Ishikawa (cell line): ENCODE results near the gene COPS4.

ENCODE experiments used
- CEBPB ChIP-seq: IDR thresholded peaks from 2 replicates; pipeline ENCODE4 v1.6.1; 2012
- CREB1 ChIP-seq: IDR thresholded peaks from 2 replicates; pipeline ENCODE4 v1.6.1; 2012; ENCODE audit warnings: low read depth
- EGR1 ChIP-seq: IDR thresholded peaks from 2 replicates; pipeline ENCODE4 v1.6.1; 2012
- EP300 ChIP-seq: IDR thresholded peaks from 2 replicates; pipeline ENCODE4 v1.6.1; 2012; ENCODE audit warnings: borderline replicate concordance
- FOXM1 ChIP-seq: IDR thresholded peaks from 2 replicates; pipeline ENCODE4 v1.6.1; 2012; ENCODE audit warnings: low read depth, borderline replicate concordance
- NFIC ChIP-seq: IDR thresholded peaks from 2 replicates; pipeline ENCODE4 v1.6.1; 2012
- RAD21 ChIP-seq: IDR thresholded peaks from 2 replicates; pipeline ENCODE4 v1.6.1; 2012; ENCODE audit warnings: low read depth
- TAF1 ChIP-seq: IDR thresholded peaks from 2 replicates; pipeline ENCODE4 v1.6.1; 2012; ENCODE audit warnings: low read depth, mild to moderate bottlenecking
- TCF12 ChIP-seq: IDR thresholded peaks from 2 replicates; pipeline ENCODE4 v1.6.1; 2012; ENCODE audit warnings: low read depth
- TEAD4 ChIP-seq: IDR thresholded peaks from 2 replicates; pipeline ENCODE4 v1.6.1; 2012
- YY1 ChIP-seq: IDR thresholded peaks from 2 replicates; pipeline ENCODE4 v1.6.1; 2012; ENCODE audit warnings: low read depth
- ZBTB7A ChIP-seq: IDR thresholded peaks from 2 replicates; pipeline ENCODE4 v1.6.1; 2012; ENCODE audit warnings: low read depth
- TF ChIP-seq, protein P1 (sequence below): IDR thresholded peaks from 2 replicates; pipeline ENCODE4 v1.6.1; 2012
- TF ChIP-seq, protein P2 (sequence below): IDR thresholded peaks from 2 replicates; pipeline ENCODE4 v1.6.1; 2012; ENCODE audit warnings: low read depth, mild to moderate bottlenecking
- TF ChIP-seq, protein P3 (sequence below): IDR thresholded peaks from 2 replicates; pipeline ENCODE4 v1.6.1; 2012

Gene COPS4

DNA sequence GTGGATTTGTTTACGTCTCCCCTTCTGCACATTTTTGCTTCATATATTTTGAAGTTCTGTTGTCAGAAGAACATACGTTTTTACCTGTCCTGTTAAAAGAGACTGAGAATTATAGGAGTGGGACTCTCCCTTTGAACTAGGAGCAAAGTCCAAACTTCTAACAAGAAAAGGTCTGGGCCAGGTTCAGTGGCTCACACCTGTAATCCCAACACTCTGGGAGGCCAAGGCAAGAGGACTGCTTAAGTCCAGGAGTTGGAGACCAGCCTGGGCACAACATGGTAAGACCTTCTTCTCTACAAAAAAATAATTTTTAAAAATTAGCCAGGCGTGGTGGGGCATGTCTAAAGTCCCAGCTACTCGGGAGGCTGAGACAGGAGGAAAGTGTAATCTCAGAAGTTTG, 40.1 kb upstream of the COPS4 start:
- TF ChIP-seq, protein P1, sequence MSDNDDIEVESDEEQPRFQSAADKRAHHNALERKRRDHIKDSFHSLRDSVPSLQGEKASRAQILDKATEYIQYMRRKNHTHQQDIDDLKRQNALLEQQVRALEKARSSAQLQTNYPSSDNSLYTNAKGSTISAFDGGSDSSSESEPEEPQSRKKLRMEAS: no peak
- TF ChIP-seq, protein P2, sequence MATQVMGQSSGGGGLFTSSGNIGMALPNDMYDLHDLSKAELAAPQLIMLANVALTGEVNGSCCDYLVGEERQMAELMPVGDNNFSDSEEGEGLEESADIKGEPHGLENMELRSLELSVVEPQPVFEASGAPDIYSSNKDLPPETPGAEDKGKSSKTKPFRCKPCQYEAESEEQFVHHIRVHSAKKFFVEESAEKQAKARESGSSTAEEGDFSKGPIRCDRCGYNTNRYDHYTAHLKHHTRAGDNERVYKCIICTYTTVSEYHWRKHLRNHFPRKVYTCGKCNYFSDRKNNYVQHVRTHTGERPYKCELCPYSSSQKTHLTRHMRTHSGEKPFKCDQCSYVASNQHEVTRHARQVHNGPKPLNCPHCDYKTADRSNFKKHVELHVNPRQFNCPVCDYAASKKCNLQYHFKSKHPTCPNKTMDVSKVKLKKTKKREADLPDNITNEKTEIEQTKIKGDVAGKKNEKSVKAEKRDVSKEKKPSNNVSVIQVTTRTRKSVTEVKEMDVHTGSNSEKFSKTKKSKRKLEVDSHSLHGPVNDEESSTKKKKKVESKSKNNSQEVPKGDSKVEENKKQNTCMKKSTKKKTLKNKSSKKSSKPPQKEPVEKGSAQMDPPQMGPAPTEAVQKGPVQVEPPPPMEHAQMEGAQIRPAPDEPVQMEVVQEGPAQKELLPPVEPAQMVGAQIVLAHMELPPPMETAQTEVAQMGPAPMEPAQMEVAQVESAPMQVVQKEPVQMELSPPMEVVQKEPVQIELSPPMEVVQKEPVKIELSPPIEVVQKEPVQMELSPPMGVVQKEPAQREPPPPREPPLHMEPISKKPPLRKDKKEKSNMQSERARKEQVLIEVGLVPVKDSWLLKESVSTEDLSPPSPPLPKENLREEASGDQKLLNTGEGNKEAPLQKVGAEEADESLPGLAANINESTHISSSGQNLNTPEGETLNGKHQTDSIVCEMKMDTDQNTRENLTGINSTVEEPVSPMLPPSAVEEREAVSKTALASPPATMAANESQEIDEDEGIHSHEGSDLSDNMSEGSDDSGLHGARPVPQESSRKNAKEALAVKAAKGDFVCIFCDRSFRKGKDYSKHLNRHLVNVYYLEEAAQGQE: no peak
- TF ChIP-seq CREB1 (no peak), EGR1 (no peak), CEBPB (no peak), ZBTB7A (no peak), TAF1 (no peak), RAD21 (no peak), FOXM1 (no peak), EP300 (no peak), NFIC (no peak)

DNA sequence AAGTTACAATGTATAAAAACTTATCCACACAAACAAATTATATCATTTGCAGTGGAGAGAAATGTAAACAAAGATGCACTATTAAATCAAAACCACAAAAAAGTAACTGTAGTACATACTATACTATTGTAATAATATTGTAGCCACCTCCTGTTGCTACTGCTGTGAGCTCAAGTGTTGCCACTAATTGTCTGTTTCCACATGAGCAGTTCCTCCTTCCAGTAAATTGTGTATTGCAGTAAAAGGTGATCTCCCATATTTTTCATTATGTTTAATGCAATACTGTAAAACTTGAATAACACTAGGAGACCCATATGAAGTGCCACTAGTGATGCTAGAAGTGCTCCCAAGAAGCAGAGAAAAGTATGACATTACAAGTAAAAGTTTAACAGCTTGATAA, 36.1 kb upstream of the COPS4 start:
- no peak for TF ChIP-seq TAF1
- TF ChIP-seq TEAD4: no peak
- TF ChIP-seq NFIC: no peak
- TF ChIP-seq ZBTB7A: no peak
- no peak for TF ChIP-seq EGR1
- TF ChIP-seq EP300: no peak
- no peak for TF ChIP-seq TCF12
- no peak for TF ChIP-seq RAD21
- TF ChIP-seq CEBPB: no peak
- TF ChIP-seq CREB1: no peak

DNA sequence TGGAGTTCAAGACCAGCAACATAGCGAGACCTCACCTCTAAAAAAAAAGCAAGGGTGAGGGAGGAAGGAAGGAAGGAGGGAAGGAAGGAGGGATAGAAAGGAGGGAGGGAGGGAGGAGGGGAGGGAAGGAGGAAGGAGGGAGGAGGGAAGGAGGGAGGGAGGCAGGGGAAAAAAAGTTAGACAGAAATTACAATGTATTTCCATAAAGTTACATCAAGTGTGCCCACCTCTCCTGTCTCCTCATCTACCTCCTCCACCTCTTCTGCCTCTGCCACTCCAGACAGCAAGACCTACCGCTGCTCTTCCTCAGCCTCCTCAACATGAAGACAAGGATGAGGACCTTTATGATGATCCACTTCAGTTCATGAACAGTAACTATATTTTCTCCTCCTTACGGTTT, 32.7 kb upstream of the COPS4 start:
- TF ChIP-seq NFIC (no peak), FOXM1 (no peak), YY1 (no peak)
- TF ChIP-seq, protein P1: no peak
- TF ChIP-seq, protein P3, sequence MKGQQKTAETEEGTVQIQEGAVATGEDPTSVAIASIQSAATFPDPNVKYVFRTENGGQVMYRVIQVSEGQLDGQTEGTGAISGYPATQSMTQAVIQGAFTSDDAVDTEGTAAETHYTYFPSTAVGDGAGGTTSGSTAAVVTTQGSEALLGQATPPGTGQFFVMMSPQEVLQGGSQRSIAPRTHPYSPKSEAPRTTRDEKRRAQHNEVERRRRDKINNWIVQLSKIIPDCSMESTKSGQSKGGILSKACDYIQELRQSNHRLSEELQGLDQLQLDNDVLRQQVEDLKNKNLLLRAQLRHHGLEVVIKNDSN: no peak

DNA sequence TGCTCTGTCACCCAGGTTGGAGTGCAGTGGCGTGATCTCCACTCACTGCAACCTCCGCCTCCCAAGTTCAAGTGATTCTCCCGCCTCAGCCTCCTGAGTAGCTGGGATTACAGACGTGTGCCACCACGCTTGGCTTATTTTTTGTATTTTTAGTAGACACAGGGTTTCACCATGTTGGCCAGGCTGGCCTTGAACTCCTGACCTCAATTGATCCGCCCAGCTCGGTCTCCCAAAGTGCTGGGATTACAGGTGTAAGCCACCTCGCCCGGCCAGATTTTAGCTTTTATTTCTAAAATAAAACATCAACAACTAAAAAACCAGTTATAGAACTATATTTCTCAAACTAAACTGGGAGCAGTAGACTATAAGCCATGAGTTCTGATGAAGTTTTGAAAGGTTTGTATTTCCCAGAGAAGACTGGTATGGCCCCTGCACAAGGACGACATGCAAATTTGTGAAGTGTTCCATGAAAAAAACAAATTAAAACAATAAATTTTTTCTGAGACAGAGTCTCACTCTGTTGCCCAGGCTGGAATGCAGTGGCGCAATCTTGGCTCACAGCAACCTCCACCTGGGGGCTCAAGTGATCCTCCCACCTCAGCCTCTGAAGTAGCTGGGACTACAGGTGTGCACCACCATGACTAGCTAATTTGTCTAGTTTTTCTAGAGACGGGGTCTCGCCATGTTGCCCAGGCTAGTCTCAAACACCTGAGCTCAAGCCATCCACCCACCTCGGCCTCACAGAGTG, 31.8 kb upstream of the COPS4 start:
- TF ChIP-seq CEBPB: peak; percentile 62

DNA sequence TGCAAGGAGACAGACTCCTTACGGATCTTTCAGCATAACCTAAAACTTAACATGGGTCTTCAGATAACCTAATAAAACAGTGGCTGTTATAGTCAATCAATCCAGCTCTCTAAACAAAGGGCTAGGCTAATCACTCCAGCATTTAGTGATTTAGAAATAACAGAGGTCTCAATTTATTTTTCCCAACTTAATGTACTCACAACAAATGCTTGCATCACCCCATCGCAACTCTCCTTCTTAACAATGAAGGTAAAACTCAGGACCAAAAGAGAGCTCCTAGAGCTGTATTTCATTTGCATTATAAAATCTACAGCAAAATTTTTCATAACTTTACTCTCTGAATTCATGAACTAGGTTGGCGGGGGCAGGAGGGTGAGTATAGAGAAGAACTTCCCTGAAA, 25.5 kb upstream of the COPS4 start:
- TF ChIP-seq CEBPB: no peak
- no peak for TF ChIP-seq YY1
- TF ChIP-seq TEAD4: no peak
- no peak for TF ChIP-seq TAF1
- TF ChIP-seq EGR1: no peak
- no peak for TF ChIP-seq TCF12
- TF ChIP-seq, protein P1: no peak
- TF ChIP-seq NFIC: no peak
- TF ChIP-seq CREB1: no peak
- TF ChIP-seq FOXM1: no peak
- no peak for TF ChIP-seq EP300
- no peak for TF ChIP-seq RAD21
- TF ChIP-seq, protein P2: no peak

DNA sequence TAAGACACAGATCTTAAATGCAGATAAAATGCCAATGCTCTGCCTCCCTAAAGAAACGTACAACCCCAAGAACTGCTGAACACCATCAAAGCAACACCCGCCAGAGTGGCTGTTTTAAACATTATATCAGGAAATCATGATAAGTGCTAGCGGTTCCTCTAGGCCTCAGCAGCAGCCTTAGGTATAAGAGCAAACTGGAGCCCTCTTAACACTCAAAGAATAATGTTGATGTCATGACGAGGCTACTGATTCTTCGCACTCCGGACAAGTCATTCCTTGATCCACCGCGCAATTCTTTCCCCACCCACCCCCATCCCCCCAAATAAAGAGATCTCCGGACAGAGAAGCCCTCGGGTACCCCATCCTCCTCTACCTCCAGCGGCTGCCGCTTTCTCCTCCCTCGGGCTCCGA, 24.9 kb upstream of the COPS4 start:
- TF ChIP-seq FOXM1: no peak
- TF ChIP-seq, protein P1: no peak
- TF ChIP-seq CEBPB: no peak
- no peak for TF ChIP-seq RAD21
- TF ChIP-seq EP300: no peak
- no peak for TF ChIP-seq EGR1
- TF ChIP-seq NFIC: no peak
- no peak for TF ChIP-seq YY1
- TF ChIP-seq, protein P2: no peak
